NCI-H1092 (cell line): ENCODE data around the gene NMRK2.
"Not testable (repeated sequence)": the region's sequence is repeated elsewhere in the genome, so short reads cannot be mapped to it uniquely, and the experiment has no call there.

ENCODE experiments used
- DNase-seq: peaks from one replicate; lab custom pipeline; 2025; lab: John Stamatoyannopoulos, UW

Gene NMRK2

GRCh38 chr19:3936506-3937442, 3.9 kb downstream of the NMRK2 start:
- DNase-seq: no peak

- not testable (repeated sequence) for DNase-seq
Measured at GRCh38 chr19:3938300-3938950, 5.6 kb downstream of the NMRK2 start.

GRCh38 chr19:3942790-3943409, 10.0 kb downstream of the NMRK2 start:
- no peak for DNase-seq

DNA sequence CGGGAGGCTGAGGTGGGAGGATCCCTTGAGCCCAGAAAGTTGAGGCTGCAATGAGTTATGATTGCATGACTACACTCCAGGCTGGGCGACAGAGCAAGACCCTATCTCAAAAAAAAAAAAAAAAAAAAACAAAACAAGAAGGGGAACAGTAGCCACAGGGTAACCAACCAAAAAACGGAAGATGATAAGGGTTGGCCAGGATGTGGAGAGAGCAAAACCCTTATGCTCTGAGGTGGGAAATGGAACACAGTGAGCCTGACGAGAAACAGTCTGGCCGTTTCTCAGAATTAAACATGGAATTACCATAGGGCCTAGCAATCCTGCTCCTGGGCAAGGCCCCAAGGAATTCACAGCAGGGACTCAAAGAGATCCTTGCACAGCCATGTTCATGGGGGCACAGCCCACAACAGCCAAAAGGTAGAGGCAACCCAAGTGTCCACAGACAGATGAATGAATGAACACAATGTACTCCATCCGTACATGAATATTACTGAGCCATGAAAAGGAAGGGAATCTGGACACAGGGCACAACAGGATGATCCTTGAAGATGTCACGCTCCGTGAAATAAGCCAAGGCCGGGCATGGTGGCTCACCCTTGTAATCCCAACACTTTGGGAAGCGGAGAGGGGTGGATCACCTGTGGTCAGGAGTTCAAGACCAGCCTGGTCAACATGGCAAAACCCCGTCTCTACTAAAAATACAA, 11.3 kb downstream of the NMRK2 start:
- DNase-seq: no peak

DNA sequence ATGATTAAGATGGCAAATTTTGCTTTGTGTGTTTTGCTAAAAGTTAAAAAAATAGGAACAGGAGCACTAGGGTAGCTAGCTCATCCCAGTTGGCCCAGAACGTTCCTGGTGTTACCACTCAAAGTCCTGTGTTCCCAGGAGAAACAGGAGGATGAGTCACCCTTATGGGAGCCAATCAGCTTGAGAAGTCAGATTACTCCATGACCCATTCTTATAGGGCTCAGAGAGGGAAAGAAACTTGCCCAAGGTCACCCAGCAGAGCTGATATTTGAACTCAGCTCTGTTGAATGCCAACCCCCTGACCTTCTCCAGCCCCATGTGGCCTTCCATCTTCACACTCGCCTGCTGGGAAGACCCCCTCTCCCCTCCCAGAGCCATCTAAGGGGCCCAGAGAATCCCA, 13.0 kb downstream of the NMRK2 start:
- DNase-seq: no peak

DNA sequence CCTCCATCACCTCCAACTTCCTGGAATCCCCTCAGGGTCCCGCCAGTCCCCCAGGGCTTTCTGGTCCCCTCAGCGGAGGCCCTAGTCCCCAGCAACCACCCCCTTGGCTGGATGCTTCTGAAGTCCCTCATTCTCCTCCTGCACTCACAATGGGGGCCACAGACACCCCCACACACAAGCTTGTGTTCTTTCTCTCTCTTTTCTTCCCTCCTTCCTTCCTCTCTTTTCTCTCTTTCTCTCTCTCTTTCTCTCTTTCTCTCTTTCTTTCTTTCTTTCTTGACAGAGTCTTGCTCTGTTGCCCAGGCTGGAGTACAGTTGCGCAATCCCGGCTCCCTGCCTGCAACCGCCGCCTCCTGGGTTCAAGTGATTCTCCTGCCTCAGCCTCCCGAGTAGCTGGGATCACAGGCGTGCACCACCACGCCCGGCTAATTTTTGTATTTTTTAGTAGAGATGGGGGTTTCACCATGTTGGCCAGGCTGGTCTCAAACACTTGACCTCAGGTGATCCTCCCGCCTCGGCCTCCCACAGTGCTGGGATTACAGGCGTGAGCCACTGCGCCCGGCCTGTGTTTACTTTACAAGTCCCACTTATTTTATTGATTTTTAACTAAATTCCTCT, 14.6 kb downstream of the NMRK2 start:
- DNase-seq: not testable (repeated sequence)

DNA sequence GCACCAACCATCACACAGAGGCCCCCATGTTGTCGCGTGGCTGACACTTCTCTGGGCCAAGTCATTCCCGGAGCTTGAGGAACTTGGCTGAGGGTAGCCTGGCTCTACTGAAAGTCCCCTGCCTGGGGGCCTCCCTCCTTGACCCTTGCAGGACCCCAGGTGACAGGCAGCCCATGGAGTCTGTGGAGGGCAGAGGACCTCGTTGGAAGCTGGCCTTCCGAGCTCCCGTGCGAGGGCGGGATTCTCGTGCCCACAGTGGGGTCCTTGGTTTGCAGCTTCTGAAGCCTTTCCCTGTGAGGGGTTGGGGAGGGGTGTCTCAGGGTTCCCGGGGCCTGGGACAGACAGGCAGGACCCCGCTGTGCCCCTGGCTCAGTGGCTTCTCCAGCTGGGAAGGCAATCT, 16.4 kb downstream of the NMRK2 start:
- no peak for DNase-seq

DNA sequence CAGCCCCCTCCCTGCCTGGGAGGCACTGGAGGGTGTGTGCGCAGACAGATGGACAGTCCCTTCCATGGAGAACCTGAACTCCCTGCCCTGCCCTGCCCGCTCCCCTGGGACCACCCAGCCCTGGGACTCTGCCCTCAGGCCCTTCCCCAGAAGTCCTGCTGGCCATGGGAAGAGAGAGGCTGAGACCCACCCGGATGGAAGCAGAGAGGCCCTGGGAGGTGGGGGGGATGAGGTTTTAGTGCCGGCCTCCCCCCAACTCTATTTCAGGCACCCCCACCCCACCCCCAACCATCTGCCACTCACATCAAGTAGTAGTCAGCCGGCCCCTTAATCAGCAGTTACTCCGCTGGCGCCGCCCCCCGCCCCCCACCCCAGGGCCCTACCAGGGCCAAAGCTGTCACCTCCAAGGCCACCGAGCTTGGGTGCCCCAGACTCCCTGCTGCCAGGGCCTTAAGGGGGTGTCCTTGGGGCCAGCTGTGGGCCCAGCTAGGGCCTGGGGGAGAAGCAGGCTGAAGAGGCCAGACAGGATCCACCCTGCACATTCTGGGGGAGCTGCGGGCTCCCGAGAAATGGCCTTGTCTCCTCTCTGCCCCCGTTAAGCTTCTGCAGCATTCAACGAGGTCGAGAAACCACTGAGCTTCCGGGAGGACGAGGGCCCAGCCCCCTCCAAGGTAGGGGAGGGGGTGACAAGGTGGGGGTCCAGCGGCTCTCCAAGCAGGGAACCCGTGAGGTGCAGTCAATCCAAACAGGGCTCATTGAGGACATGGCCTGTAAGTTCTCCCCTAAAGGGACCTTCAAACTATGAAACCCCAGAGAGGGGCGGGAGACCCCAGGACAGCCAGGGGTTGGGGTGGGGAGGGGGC, 17.4 kb downstream of the NMRK2 start:
- DNase-seq: no peak

DNA sequence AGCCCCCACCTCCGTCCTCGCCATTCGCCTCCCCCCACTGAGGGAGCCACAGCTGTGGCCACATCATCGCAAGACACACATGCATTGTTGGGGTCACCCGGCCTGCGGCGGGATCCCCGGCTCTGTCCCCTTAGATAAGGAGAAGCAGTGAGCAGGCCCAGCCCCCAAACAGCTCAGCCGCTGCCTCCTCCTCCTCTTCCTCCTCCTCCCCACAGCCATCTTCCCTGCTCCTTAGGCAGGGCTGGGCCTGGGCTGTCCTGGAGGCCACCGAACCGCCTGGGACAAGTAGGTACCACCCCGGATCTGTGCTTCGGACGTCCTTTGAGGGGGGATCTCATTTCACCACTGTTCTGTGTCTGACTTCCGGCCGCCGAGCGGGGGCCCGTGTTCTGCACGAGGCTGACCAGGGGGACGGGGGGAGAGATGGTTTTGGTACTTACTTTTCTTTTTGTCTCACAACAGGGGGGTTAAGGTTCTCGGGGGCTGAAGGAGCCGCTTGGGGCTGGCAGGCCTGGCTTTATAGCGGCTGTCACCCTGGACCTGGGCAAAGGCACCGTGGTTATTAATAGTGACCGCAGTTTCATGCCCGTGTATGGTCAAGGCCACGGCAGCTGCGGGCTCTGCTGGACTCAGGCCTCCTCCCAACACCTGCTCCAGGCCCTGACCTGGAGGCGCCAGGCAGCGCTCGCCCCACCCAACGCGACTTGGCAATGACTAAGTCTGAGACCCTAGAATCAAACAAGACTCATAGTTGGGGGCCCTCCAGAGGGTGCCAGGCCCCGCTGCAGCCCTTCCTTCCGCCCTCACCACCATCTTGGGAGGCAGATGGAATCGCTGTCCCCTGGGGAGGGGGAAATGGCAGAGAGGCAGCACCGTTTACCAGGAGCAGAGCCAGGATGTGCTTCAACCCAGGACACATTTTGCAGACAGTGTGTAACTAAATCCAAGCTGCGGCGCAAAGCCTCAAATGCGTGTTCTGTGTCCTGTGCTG, 18.3 kb downstream of the NMRK2 start:
- no peak for DNase-seq

- DNase-seq: not testable (repeated sequence)
Measured at GRCh38 chr19:3952755-3953276, 19.9 kb downstream of the NMRK2 start.

DNA sequence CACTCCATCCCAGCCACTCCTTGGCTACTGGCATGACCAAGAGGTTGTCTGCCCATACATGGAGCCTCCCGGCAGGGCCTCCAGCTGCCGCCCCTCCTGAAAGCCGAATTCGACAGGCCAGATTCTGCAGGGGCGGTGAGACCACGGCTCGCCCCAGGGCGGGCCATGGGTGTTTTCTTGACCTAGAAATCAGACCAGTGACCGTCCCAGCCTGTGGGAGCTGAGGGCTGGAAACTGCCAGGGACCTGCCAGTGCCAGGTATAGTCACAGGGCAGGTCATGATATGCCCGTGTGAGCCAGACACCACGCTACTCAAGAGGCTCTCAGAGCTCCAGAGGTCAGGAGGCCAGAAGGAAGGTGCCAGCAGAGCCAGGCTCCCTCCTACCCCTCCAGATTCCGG, 21.2 kb downstream of the NMRK2 start:
- no peak for DNase-seq

GRCh38 chr19:3955276-3955675, 22.4 kb downstream of the NMRK2 start:
- not testable (repeated sequence) for DNase-seq

DNA sequence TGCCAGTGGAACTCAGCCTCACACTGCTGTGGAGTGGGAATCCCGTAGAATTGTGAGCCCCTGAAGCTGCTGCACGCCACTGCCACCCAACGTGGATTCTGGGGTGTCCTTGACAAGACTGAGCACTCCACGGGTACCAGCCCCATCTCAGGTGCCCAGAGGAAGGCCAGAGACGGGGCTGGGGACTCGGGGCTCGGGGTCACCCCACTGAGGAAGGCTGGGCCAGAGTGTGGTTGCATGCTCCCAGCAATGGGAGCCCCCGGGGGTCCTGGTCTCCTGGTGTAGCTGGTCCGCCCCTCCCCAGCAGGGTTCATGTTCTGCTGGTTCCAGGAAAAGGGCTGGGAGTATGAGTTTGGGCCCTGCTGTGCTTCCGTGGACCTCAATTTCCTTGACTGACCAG, 22.8 kb downstream of the NMRK2 start:
- no peak for DNase-seq

- DNase-seq: no peak
Measured at GRCh38 chr19:3958836-3959765, 26.2 kb downstream of the NMRK2 start.

DNA sequence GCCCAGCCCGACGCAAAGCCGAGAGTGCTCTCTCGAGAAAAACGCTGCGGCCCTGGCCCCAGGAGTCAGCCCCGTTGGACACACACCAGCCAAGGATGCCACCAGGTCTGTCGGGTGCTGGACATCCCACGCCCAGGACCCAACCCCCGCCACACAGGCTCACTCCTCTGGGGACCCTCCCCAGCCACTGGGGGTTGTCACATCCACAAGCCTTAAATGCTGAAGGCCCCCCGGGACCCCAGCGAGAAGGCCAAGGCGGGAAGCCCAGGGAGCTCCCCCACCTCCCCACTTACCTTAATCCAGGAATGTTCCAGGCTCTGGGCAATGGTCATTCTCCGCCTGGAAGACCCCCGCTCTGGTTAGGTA, 26.9 kb downstream of the NMRK2 start:
- DNase-seq: no peak

- DNase-seq: no peak
Measured at GRCh38 chr19:3961007-3961406, 28.1 kb downstream of the NMRK2 start.

DNA sequence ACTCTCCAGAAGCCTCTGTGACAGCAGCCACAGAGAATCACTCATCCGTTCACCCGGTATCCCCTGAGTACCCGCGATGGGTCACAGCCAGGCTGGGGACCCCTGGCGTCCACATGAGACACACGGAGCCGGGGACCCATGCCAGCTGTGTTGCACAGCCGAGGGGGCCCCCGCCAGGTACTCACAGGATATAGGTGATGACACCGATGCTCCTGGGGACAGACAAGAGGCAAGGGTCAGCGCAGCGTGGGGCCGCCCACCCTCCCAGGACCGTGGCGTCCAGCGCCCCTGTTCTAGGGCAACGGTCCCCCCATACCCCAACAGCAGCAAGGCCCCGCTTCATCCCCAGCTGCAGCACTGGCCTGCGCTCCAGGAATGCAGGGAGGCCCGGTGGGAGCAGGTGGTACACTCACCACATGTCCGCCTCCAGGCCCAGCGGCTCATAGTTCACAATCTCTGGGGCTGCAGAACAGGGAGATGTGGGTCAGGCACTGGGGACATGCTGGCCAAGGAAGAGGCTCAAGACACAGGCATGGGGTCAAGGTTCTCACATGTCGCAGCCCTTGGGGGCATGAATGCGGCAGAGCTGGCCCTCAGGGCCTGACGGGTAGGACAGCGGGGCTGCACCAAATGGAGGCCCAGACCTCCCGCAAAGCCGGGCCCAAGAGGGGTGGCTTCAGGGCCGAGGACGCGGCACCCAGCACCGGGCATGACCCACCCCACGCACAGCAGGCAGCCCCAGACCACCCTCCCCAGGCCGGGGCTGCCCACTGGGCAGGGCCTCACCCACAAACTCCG, 30.8 kb downstream of the NMRK2 start:
- DNase-seq: no peak
